GM18907 (cell line): ENCODE data around the gene PPDPF.
"Not testable (repeated sequence)": the region's sequence is repeated elsewhere in the genome, so short reads cannot be mapped to it uniquely, and the experiment has no call there.

ENCODE experiments used
- ATAC-seq: cut with Tn5 transposase; IDR thresholded peaks from one replicate; pipeline ENCODE4 v1.9.1; 2021; ENCODE audit warnings: mild to moderate bottlenecking, moderate library complexity; ENCODE audit not compliant: unreplicated experiment

Gene PPDPF

DNA sequence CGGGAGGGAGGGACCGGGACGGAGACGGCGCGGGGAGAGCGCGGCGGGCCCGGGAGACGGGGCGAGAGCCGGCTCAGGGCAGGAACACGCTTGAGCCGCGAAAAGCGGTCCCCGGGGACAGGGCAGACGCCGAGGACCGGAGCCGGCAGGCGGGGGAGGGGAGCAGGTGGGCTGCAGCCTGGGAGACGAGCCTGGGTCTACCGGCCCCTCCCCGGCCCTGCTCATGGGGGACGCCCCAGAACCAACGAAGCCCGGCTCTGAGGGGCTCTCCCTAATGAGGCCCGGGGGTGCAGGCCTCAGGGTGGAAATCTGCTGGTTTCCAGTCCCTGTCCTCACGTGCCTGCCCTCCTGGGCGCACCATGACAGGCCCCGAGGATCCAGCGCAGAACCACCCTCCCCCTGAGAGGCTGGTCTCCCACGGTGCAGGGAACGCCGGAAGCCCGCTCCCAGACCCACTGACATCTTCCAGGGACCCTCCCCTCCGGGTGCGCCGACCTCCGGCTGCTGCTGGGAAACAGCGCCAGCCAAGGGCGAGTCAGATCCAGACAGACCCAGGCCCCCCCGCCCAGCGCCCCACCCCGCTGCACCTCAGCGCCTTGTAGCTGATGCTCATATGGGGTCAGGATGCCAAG lies 21.1 kb upstream of the PPDPF start:
- ATAC-seq = no peak

DNA sequence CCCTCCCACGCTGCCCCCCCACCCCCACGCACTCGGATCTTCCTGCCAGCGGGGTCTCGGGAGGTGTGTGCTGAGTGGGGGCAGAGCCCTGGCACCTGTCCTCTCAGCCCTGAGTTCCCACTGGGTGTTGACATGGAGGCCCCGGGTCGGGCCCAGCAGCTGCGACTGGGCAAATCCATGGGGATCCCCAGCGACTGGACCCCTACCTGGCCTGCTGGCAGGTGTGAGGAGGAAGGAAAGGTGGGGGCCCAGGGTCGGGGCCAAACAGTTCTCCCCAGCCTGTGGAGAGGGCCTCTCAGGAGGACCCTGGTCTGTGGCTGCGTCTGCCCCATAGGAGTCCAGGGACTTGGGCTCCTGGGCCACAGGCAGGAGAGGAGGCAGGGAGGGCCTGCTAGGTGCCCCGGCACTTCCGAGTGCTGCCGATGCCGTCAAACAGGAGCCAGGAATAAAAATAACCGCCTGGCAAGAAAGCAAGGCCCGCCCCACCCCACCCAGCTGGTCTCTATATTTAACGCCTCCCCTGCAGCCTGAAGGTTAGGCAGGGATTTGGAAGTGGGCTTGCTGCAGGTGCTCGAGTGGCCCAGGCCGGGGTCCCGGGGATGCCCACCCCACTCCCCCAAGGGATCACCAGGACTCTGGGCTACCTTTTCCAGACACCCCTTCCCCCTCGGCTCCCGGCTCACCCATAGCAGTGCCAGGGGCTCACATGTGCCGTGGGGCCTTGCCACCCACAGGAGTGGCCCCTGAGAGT lies 20.2 kb upstream of the PPDPF start:
- no peak for ATAC-seq

DNA sequence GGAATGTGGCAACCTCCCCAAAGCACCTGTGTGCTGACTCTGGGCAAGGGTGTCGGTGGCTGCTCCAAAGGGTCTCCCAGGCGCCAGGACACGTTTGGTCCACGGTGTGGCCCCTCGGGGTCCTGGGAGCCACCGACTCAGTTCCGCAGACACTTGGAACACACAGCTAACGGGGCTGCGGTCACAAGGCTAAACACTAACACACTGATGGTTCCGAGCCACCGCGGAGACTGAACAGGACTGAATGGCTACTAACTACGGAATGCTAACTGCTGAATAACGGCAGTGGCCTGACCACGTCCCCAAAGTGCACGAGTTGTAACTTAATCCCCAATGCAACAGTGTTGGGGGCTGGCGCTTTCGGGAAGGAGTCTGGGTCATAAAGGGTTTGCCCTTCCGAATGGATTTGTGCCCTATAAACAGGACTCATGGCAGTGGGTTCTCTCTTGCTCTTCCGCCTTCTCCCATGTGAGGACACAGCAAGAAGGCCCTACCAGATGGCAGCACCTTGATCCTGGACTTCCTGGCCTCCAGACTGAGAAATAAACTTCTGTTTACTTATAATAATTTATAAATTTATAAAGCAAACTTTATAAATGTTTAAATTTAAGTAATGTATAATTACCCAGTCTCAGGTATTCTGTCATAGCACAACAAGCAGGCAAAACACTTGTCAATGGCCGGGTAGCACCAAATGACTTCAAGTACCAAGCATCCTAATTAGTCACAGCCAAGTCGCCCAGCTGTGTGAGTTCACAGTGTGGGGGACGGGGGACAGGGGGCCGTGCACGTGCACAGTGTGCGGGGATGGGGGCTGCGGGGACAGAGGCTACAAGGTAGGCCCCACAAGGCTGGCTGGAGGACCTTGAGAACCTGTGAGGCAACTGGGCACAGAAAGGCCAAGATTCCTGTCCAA lies 19.4 kb upstream of the PPDPF start:
- no peak for ATAC-seq

DNA sequence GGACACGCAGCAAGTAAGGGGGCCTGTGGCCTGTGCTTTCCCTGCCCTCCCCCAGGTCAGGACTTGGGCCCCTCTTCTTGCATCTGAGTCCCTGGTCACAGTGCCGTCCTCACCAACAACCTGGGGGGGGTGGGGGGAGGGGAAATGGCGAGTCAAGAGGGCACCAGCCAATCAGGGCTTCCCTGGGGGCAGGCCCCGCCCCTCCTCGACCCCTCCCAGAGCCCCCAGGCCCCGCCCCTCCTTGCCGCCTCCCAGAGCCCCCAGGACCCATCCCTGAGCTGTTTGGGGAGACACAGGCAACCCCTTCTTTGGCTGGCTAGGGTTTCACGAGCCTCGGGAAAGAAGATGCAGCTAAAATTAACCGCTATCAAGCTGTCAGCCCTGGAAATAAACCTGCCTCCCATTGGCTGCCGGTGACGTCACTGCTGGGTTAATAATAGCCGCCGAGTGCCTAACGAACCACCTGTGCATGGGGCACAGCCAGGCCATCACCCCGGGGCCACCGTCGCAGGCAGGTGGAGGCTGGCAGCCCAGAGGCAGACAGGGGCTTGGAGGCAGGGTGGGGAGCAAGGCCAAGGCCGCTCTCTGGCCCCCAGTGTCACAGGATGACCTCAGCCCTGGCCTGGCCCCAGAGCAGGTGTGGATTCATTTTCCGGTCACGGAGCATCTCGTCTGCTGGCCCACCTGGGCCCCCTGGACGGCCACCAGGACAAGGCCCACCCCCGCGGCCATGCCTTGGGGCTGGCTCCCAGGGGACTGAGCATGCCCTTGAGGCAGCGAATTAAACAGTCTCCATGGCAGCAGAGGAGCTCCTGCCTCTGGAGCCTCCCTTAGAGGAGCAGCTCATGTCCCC lies 18.5 kb upstream of the PPDPF start:
- no peak for ATAC-seq

DNA sequence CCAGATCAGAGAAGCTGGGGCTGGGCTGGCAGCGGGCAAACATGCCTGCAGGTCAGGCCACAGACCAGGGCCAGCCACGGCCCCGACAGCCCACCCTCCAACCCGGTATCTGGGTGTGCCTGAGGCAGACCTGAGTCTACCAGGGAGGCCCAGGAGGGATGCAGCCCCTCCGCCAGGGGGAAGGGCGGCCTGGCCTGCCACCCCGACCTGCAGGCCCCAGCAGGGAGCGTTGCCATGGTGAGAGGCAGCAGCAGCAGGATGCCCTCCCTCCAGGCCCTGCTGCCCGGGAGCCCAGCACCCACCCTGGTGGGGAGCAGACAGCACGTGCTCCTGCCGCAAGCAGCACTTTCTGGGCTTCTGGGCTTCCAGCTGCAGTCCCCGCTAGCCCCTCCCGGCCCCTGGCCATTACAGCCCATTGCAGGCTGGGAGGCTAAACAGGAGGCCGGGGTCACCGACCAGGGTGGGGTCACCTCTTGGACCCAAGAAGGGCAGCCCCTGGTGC lies 17.8 kb upstream of the PPDPF start:
- ATAC-seq = no peak

DNA sequence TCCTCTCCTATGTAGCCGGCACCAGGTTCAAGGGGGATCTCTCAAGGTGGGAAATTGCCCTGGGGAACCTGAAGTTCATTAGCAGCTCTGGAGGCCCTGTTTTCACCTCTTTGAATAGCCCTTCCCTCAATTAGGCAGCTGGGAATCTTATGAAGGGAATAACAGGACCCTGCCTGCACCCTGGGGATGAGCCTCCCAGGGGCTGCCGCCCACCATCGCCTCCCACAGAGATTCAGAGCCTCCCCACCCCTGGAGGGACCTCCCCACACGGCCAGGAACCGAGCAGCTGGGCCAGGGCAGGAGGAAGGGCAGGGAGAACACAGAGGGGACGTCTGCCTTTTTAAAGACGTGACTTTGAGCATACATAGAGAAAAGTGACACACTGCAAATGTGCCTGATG lies 17.0 kb upstream of the PPDPF start:
- ATAC-seq = no peak

DNA sequence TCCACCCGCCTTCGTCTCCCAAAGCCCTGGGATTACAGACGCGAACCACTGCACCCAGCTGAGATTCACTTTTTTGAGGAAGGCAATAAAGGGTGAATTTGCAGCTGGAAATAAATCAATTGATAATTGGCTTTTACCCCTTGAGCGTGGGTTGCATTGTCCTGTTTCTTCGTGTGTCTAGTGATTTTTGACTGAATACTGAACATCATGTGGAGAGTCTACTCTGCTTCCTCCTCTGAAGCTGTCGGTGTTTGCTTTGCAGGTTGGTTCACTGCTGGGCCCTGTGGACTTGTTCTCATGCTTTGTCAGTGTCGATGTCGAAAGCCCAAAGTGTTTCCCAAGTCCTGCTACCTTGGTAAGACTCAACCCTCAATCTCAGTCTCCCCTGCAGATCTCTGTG lies 15.9 kb upstream of the PPDPF start:
- ATAC-seq = no peak

DNA sequence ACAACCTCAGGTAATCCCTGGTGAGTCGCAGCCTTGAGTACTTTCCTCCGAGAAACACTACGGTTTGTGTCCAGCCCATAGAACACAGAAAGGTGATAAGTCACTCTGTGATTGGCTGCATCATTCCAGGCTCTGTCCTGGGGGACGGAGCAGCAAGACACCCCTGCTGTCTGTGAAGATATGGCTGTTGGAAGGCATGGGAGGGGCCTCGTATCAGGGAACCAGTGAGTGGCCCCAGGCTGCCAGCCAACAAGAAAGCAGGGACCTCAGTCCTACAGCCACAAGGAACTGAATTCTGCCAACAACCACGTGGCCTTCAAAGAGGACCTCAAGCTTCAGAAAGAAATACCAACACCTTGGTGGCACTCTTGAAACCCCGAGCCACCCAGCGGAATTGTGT lies 15.3 kb upstream of the PPDPF start:
- ATAC-seq = no peak

DNA sequence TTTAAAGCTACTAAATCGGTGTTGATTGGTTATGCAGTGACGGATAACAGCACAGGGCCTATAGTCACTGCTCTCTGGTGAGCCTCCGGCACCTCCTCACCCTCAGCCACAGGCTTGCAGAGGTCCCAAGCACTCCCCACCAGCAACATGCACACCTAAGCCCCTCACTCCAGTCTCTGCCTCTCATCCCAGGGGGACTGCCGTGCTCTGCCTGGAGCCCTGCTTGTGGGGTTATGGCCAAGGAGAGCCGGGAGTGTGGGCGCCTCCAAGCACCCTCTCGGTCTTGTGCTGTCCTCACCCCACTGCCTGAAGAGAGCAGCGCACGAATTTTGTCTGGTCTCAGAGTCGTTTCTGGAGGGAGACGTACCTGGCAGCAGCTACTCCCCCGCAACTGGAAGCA lies 14.8 kb upstream of the PPDPF start:
- no peak for ATAC-seq

DNA sequence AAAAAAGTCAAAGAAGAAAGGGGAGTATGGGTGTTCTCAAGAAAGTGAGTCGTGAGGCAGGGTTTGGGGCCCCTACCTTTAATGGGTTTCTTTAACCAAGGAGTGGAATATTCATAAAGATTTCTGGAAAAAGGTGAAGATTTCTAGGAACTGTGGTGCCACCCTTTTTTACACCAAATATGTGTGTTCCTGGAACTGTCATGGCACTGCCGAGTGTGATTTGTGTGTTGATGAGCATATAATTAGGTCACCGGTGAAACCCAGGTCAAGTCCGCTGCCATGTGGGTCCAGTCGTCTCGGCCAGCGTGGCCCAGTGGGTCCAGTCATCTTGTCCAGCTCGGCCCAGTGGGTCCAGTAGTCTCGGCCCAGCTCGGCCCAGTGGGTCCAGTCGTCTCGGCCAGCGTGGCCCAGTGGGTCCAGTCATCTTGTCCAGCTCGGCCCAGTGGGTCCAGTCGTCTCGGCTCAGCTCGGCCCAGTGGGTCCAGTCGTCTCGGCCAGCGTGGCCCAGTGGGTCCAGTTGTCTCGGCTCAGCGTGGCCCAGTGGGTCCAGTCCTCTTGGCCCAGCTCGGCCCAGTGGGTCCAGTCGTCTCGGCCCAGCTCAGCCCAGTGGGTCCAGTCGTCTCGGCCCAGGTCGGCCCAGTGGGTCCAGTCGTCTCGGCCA lies 13.4 kb upstream of the PPDPF start:
- no peak for ATAC-seq

DNA sequence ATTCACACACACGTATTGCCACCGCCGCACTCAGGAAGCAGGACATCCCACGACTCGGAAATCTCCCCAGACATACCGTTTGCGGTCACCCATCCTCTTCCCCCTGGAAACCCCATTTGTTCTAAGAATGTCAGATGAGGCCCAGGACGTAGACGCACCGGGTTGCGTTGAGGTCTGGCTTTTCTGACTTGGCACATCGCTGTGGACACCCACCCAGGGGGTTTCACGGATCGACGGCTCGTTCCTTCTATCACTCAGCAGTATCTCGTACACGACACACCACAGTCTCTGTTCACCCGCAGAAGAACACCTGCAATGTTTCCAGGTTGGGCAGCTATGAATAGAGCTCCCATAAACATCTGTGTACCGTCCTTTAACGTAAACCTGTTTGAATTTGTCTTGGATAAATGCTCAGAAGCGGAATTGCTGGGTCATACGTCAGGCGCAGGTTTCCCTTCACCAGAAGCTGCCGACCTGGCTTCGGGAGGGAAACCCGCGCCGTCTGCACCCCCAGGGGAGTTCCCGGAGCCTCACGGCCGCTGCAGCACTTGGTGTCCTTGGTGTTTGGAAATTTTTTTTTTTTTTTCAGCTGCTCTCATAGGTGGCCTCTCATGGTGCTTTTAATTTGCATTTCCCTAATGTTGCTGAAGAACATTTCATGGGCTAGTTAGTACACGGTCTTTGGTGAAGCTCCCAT lies 12.3 kb upstream of the PPDPF start:
- ATAC-seq = no peak

DNA sequence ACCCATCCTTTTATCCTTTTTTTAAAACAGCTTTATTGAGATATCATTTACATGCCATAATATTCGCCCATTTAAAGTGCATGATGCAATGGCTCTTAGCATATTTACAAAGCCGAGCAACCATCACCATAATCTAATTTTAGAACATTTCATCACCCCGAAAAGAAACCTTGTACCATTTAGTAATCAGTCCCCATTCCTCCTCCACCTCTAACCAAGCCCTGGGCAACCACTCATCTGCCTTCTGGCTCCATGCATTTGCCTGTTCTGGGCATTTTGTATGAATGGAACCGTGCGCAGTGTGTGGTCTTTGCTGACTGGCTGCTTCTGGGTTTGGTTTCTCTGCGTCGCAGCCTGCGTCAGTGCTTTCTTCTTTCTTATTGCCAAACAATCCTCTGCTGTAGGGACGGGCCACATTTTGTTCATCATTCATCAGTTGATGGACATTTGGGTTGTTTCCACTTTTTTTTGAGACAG lies 11.4 kb upstream of the PPDPF start:
- ATAC-seq = no peak

DNA sequence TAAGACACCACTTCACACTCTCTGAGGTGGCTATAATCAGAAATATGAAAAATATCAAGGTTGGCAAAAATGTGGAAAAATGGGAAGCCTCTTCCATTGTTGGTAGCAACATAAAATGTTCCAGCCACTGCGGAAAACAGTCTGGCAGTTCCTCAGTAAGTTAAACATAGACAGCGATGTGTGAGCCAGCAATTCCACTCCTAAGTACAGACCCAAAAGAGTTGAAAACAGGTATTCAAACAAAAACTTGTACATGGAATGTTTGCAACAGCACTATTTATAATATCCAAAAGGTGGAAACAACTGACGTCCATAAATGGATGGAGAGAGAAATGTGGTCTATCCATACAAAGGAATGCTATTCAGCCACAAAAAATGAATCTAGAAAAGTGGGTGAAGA lies 7.4 kb upstream of the PPDPF start:
- no peak for ATAC-seq

DNA sequence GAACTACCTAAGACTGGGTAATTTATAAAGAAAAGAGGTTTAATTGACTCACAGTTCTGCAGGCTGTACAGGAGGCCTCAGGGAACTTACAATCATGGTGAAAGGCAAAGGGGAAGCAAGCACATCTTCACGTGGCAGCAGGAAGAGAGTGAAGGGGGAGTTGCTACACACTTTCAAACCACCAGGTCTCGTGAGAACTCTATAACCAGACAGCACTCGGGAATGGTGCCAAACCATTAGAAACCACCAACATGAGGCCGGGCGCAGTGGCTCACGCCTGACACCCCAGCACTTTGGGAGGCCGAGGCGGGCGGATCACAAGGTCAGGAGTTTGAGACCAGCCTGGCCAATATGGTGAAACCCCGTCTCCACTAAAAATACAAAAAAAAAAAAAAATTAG lies 6.0 kb upstream of the PPDPF start:
- not testable (repeated sequence) for ATAC-seq

DNA sequence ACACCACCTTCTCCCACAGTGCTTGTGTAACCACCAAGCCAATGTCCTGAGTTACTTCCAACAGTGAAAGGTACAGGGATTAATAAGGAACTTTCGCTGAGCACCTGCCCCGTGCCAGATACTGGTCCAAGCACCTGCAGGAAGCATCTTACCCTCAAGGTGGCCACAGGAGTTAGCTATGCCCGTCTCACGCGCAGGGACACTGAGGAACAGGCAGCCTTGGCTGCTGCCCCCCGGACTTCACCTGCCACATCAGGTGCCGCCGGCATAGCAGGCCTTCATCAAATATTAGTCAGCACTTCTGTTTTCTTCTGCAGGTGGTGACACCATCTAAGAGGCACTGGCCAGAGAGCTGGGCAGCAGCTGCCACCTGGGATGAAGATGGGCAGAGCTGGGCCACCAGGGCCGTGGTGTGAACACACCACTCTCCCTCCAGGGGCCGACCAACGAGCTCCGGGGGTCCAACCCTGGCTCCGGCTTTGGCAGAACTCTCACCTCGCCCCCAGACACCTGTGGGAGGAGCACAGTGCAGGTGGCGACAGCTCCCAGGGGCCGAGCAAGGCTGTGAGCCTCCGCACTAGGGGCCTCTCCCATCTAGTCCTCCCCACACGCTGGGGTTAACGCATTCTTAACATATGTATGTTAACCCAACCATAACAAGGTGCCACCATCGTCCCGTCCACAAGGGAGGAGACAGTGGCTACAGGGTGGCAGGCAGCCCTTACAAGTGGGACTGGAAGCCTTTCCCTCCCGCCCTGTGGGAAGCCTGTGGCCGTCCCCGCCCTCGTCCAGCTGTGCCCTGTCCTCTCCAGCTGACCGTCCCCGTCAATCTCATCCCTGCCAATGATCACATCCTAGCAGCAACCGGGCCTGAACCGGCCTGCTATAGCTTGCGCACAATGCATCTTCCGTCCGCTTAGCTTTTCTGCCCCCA lies 2.9 kb upstream of the PPDPF start:
- ATAC-seq = no peak

DNA sequence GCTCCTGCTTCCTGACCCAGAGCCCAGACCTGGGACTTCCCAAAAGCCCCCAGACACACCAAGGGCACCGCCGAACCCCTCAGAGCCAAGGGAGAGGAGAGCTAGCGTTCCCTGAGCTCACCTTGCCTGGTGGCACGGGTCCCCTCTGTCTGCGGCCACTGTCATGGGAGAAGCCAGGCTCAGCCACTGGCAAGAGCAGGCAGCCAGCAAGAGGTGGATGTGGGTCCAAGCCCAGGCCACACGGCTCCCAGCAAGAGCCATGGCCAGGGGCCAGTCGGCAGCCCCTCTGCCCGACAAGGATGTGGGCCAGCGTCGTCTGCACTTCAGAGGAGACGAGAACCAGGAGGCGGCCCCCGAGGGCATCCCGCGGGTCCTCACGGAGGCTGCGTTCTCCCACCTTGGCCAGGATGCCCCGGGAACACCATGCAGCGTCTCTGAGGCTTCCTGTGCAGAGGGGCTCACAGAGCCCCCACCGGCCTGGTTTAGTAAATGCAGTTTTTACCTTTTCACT lies 2.2 kb upstream of the PPDPF start:
- no peak for ATAC-seq

DNA sequence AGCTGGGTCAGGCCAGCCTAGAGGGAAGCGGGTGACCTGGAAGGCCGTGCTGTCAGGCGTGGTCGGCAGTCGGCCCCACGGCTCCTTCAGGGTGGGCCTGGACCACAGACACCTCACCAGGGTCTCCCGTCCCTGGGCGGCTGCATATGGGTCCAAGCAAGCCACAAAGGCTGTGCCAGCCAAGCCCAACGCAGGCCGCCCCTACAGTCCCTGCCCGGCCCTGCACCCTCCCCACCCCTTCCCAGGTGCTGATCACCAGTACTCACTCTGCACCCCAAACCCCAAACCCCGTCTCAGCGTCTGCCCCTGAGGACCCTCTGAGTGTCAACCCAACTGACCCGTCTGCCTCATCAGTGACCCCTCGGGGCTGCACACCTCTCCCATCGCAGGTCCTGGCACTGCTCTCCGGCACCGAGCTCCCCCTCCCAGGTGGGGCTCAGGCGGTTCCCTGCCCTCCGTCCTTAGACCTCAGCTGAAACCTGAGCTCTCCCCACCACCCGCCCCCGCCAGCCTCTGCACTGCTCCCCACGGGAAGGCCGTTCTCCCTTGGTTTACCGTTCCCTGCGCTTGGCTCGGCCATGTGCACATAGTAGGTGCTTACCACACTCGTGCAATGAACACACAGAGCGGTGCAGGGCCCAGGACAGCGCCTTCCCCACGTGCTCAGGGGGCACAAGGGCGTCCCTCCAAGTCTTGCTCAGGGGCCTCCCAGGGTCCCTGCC lies 1.5 kb upstream of the PPDPF start:
- ATAC-seq = no peak
